Sigmoid colon (tissue), 4 donors: Measurements from ENCODE around the gene PPP4R2.

Experiments
- EP300 ChIP-seq, 4 donors: sonication (generic); formaldehyde crosslinking; IDR thresholded peaks; one replicate each; pipeline ENCODE4 v1.6.1; 2017; ENCODE audit warnings: antibody characterized with exemption in 4 of 4
- POLR2A ChIP-seq, 2 donors: fragments of 450-650 bp; IDR thresholded peaks; one replicate each; pipeline ENCODE4 v1.6.1; 2016; ENCODE audit warnings: antibody characterized with exemption in 2 of 2, mild to moderate bottlenecking in 2 of 2, moderate library complexity in 2 of 2
- TF ChIP-seq, protein P1 (sequence below), 4 experiments: fragments of 450-650 bp in 3 of 4; fragments of 200-600 bp in 1 of 4; IDR thresholded peaks; one replicate each; pipeline ENCODE4 v1.5.1; 2016 to 2019; ENCODE audit warnings: antibody characterized with exemption in 4 of 4, mild to moderate bottlenecking in 3 of 4, moderate library complexity in 2 of 4

DNA sequence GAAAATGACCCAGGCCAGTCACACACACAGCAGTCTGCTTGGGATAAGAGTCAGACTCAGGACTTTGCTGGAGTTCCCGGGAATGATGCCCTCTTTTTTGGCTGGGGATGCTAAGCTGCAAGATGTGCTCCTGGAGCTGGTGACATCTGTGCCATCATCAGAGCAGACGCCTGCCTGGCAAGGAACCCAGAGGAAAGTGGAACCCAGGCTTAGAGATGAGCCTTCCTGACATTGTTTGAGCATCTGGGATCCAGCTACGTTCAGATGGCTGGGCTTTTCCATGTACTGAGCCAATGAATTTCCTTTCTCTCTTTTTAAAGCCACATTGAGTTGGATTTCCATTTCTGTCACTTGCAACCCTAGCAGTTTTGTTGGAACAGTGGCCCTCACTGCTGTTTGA, 118.1 kb downstream of the PPP4R2 start:
- TF ChIP-seq, protein P1, sequence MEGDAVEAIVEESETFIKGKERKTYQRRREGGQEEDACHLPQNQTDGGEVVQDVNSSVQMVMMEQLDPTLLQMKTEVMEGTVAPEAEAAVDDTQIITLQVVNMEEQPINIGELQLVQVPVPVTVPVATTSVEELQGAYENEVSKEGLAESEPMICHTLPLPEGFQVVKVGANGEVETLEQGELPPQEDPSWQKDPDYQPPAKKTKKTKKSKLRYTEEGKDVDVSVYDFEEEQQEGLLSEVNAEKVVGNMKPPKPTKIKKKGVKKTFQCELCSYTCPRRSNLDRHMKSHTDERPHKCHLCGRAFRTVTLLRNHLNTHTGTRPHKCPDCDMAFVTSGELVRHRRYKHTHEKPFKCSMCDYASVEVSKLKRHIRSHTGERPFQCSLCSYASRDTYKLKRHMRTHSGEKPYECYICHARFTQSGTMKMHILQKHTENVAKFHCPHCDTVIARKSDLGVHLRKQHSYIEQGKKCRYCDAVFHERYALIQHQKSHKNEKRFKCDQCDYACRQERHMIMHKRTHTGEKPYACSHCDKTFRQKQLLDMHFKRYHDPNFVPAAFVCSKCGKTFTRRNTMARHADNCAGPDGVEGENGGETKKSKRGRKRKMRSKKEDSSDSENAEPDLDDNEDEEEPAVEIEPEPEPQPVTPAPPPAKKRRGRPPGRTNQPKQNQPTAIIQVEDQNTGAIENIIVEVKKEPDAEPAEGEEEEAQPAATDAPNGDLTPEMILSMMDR (IDR thresholded peaks at IDR 0.05): no peak
- TF ChIP-seq POLR2A (IDR thresholded peaks at IDR 0.05) (no peak), EP300 (IDR thresholded peaks at IDR 0.05) (no peak)
